SH-SY5Y (cell line): ENCODE measurements around the gene CDC42BPB.

Experiments used
- GATA2 ChIP-seq: IDR thresholded peaks from 2 replicates; pipeline ENCODE4 v1.6.1; 2011; ENCODE audit warnings: mild to moderate bottlenecking, low read depth, low read length
- GATA3 ChIP-seq: IDR thresholded peaks from 2 replicates; pipeline ENCODE4 v1.6.1; 2011; ENCODE audit warnings: low read depth, mild to moderate bottlenecking, low read length, moderate library complexity

The CDC42BPB gene

GRCh38 chr14:103057372-103058163 is at the start of gene CDC42BPB:
Gene CDC42BPB (minus strand): TSS chr14:103057549. CDS start chr14:103057173, 376 bp downstream.
- no peak for TF ChIP-seq GATA3
- TF ChIP-seq GATA2, result no peak

DNA sequence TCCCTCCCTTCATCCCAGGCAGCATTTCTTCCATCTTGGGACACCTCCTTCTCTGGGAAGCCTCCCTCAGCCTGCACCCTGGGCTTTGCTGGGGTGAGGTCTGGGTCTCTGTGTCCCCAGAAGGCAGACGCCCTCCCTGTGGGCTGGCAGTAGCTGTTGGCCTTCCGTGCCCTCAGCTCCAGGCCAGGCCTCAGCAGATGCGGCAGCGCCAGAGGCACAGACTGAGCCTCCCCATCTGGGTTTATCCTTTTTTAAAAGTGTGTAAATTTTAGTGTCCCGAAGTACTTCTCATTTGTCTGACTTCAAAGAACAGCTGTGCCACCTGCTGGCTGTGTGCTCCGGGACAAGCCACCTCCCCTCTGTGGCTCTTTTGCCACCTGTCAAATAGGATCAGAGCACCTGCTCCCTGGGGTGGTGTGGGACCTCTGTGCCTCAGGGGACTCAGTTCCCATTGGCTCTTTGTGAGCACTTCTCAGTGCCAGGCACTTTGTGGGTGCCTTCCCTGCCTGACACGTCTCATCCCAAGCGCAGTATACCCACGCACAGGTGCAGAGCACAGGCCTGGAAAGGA is 48.3 kb upstream of the CDC42BPB start:
- TF ChIP-seq GATA2 (no peak), GATA3 (no peak)

- TF ChIP-seq GATA3, result no peak
- TF ChIP-seq GATA2, result no peak
Observed at GRCh38 chr14:103104654-103105452, 47.5 kb upstream of the CDC42BPB start.

- TF ChIP-seq GATA2 (no peak), GATA3 (no peak)
Observed at GRCh38 chr14:103104389-103104653, 47.0 kb upstream of the CDC42BPB start.

GRCh38 chr14:103103461-103104388 is 46.4 kb upstream of the CDC42BPB start:
- TF ChIP-seq GATA3, result no peak
- no peak for TF ChIP-seq GATA2

GRCh38 chr14:103102689-103103260 is 45.4 kb upstream of the CDC42BPB start:
- TF ChIP-seq GATA3, result no peak
- TF ChIP-seq GATA2, result no peak

DNA sequence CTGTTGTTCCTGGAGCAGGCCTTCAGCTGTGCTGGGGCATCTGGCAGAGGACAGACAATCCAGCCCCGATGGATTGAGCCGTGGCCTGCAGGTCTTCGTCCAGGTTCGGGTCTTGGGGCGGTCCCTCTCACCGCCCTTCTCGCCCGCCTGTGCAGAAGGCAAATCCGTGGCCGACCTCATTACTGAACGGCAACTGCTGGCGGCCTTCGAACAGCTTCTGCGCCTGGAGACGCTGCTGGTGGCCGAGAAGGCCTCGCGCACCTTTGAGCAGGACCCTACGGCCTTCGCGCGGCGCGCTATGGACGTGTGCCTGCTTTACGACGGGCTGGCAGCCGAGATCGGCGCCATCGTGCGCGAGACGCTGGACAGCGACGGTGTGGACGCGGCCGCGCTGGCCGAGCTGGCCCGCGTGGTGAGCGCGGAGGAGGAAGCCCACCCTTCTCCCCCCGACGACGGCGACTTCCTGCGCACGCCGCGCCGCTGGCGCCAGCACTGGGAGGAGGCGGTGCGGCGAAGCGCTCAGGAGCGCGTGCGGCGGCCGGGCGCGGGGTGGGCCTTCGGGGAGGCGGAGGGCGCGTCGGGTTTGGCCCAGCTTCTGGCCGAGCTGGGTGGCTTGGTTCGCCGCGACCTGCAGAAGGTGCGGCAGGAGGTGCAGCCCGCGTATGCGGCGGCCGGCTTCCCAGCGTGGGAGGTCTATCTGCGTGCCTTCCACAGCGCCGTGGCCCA is 44.8 kb upstream of the CDC42BPB start:
- no peak for TF ChIP-seq GATA2
- no peak for TF ChIP-seq GATA3

DNA sequence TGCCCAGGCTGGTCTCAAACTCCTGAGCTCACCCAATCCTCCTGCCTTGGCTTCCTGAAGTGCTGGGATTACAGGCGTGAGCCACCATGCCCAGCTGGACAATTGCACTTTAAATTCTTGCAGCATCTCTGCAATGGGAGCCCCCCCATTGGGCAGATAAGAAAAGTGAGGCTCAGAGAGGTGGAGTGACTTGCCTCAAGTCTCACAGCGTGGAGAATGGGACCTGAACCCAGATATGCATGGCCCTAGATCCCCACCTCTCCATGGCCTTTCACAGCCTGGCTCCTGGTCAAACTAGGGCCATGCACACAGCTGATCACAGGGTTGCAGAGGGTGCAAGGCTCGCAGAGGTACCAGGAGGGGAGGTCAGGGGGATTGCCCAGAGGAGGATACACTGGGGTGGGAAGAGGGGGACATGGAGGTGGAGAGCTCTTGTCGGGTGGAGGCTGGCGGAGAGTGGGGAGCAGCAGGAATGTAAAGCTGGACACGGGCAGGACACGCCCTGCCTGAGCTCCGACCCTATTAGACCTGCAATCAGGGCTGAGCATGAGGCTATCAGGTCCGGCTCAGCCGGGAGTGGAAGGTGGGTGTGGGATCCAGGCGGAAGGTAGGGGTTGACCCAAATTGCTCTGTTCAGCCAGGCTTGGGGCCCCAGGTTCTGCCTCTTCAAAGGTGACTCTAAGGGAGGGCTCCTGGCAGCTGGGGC is 44.1 kb upstream of the CDC42BPB start:
- TF ChIP-seq GATA3 (no peak), GATA2 (no peak)

GRCh38 chr14:103100281-103101121 is 43.2 kb upstream of the CDC42BPB start:
- TF ChIP-seq GATA2 (no peak), GATA3 (no peak)

GRCh38 chr14:103099733-103100280 is 42.5 kb upstream of the CDC42BPB start:
- TF ChIP-seq GATA3 (no peak), GATA2 (no peak)

- no peak for TF ChIP-seq GATA3
- TF ChIP-seq GATA2, result no peak
Observed at GRCh38 chr14:103099081-103099732, 41.9 kb upstream of the CDC42BPB start.
